EL (cell line): ENCODE data around the gene SNTN.

Experiments
- DNase-seq: peaks from one replicate; pipeline ENCODE4 v3.0.0-alpha.2; 2016

Gene SNTN

GRCh38 chr3:63679186-63679585 is 26.7 kb downstream of the SNTN start:
- no peak for DNase-seq

- no peak for DNase-seq
Observed at GRCh38 chr3:63684081-63684480, 31.6 kb downstream of the SNTN start.

- no peak for DNase-seq
Observed at GRCh38 chr3:63685340-63685739, 32.9 kb downstream of the SNTN start.

GRCh38 chr3:63687278-63688225 is 35.1 kb downstream of the SNTN start:
- DNase-seq: no peak

- DNase-seq: no peak
Observed at GRCh38 chr3:63689285-63689684, 36.8 kb downstream of the SNTN start.

DNA sequence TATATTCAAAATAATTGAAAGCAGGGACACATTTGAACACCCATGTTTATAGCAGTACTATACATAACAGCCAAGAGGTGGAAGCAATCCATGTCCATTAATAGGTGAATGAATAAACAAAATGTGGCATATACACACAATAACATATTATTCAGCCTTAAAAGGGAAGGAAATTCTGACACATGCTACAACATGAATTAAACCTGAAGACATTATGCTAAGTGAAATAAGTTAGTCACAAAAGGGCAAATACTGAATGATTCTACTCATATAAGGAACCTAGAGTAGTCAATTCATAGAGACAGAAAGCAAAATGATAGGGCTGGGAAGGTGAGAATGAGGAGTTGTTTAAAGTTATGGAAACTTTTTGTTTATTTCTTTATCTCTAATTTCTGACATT is 40.9 kb downstream of the SNTN start:
- DNase-seq: no peak

DNA sequence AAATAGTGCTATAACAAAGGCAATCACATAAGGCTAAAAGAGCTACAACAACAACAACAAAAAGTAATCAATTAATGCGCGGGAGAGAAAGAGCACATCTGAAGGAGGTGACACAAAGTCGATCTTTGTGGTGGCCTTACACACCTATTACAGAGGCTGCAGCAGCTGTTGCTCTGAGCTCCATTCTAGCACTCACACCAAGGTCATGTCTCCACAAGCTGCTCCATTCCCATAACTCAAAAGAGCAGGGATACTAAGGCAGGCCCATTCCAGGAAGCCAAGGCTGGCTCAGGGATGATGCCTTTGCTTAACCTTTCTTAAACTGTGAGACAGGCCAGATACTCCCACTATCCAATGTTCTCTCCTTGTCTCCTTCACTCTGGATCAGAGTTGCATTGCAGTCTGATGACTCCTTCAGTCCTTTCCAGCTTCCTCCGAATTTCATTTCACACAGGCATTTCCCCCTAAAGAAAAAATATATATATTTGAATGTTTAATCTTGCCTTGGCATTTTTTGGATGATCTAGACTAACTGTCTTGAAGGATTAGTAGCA is 52.7 kb downstream of the SNTN start:
- DNase-seq: no peak

DNA sequence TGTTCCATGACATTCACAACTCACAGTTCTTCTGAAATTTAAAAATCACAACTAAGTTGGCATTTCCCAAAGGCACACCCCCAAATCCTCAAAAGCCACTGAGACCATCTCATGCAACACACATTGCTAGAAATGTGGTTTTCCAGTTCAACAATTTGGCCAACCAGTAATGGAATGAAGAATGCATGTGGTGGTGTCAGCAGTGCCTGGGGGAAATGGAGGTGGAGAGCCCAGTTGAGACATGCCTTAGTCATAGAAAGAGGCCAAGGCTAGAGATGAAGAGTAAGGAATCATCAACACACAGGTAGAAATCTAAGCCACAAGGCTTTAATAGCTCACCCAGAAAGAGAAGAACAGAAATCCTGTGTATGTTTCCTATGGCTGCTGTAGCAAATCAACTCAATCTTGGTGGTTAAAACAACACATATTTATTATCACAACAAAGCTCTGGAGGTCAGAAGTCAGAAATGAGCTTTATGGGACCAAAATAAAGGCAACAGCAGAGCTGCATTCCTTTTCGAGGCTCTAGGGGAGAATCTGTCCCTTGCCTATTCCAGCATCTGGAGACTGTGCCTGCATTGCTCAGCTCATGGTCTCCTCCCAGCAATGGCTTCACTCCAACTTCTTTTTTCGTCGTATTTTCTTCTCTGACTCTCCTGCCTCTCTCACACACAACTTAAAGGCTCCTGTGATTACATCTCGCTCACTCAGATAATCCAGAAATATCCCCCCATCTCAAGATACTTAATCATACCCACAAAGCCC is 54.0 kb downstream of the SNTN start:
- peak; percentile 61 for DNase-seq

GRCh38 chr3:63707731-63708130 is 55.3 kb downstream of the SNTN start:
- DNase-seq: no peak

GRCh38 chr3:63709576-63709975 is 57.1 kb downstream of the SNTN start:
- DNase-seq: no peak
